H1 (cell line): Measurements from ENCODE around the gene STX16. TPM values are rescaled to one million over a fixed set of nuclear protein-coding genes. Genes with fewer than 3 reads are reported as not detected.

ENCODE experiments used
- CTCF ChIA-PET: fragments of 300-600 bp; sonication (Branson Sonifier 250); formaldehyde crosslinking; loops from one replicate; lab custom pipeline; 2021; ENCODE audit not compliant: partially characterized antibody; lab: Charles Lee
- POLR2A ChIA-PET: fragments of 300-600 bp; sonication (Branson Sonifier 250); formaldehyde crosslinking; loops from one replicate; lab custom pipeline; 2021; ENCODE audit warnings: inconsistent platforms; ENCODE audit not compliant: partially characterized antibody; lab: Charles Lee
- DNase-seq, 2 experiments: peaks; one replicate each; pipeline versions ENCODE4 v3.0.0 to v3.0.0-alpha.2; 2010 to 2022; ENCODE audit warnings: low spot score in 2 of 2, low read depth in 1 of 2, mixed read lengths in 1 of 2
- FAIRE-seq: peaks from 2 replicates; lab custom pipeline; 2011; peaks lifted over from hg19 to GRCh38; lab: Jason Lieb, UNC
- H2AFZ ChIP-seq: 2 replicates; pipeline ENCODE4 v1.8.1; 2012; ENCODE audit warnings: low read length, inconsistent platforms
- H2AK5ac ChIP-seq: 2 replicates; pipeline ENCODE4 v1.6.1; 2013; ENCODE audit warnings: low read depth, low read length
- H2BK120ac ChIP-seq: replicated peaks from 2 replicates; pipeline ENCODE3; 2013; ENCODE audit warnings: low read depth, low read length, inconsistent platforms
- H2BK12ac ChIP-seq: 2 replicates; pipeline ENCODE4 v1.6.1; 2013; ENCODE audit warnings: low read depth, low read length
- H2BK15ac ChIP-seq: 2 replicates; pipeline ENCODE4 v1.6.1; 2013; ENCODE audit warnings: low read length
- H2BK20ac ChIP-seq: 2 replicates; pipeline ENCODE4 v1.6.1; 2013; ENCODE audit warnings: low read length
- H2BK5ac ChIP-seq: 2 replicates; pipeline ENCODE4 v1.6.1; 2013; ENCODE audit warnings: low read depth, low read length
- H3K14ac ChIP-seq: 2 replicates; pipeline ENCODE4 v1.6.1; 2013; ENCODE audit warnings: inconsistent platforms; ENCODE audit not compliant: insufficient read length
- H3K18ac ChIP-seq: 2 replicates; pipeline ENCODE4 v1.6.1; 2013; ENCODE audit warnings: low read length; ENCODE audit errors: extremely low read depth
- H3K23ac ChIP-seq: 2 replicates; pipeline ENCODE4 v1.6.1; 2013; ENCODE audit warnings: inconsistent platforms; ENCODE audit not compliant: insufficient read length
- H3K23me2 ChIP-seq: 2 replicates; pipeline ENCODE4 v1.6.1; 2013; ENCODE audit warnings: low read depth, low read length
- H3K27ac ChIP-seq: 2 replicates; pipeline ENCODE4 v1.6.1; 2011; ENCODE audit warnings: low read depth, low read length, inconsistent platforms
- H3K27me3 ChIP-seq, 4 experiments: replicated peaks in 1 of 4; 1 replicate in 1 of 4; 2 replicates in 3 of 4; pipeline versions ENCODE4 v1.6.1 to v1.8.1; 2011 to 2013; ENCODE audit warnings: low read length in 3 of 4, mild to moderate bottlenecking in 3 of 4, inconsistent platforms in 2 of 4, mixed read lengths in 2 of 4, moderate library complexity in 1 of 4; ENCODE audit not compliant: control insufficient read depth in 3 of 4, insufficient read depth in 3 of 4; ENCODE audit errors: extremely low read depth in 1 of 4
- H3K36me3 ChIP-seq, 4 experiments: 2 replicates each; pipeline versions ENCODE4 v1.6.1 to v1.8.1; 2011 to 2013; ENCODE audit warnings: mild to moderate bottlenecking in 4 of 4, low read length in 3 of 4, moderate library complexity in 2 of 4, control low read depth in 1 of 4, inconsistent platforms in 1 of 4; ENCODE audit not compliant: insufficient read depth in 4 of 4, control insufficient read depth in 2 of 4
- H3K4ac ChIP-seq: replicated peaks from 2 replicates; pipeline ENCODE3; 2013; ENCODE audit warnings: low read length, low read depth, mixed read lengths, inconsistent platforms; ENCODE audit not compliant: insufficient read length
- H3K4me1 ChIP-seq, 4 experiments: replicated peaks in 1 of 4; 1 replicate in 1 of 4; 2 replicates in 3 of 4; pipeline versions ENCODE4 v1.6.1 to v1.8.1; 2011 to 2013; ENCODE audit warnings: low read length in 3 of 4, inconsistent platforms in 2 of 4, mixed read lengths in 1 of 4; ENCODE audit not compliant: insufficient read depth in 4 of 4, control insufficient read depth in 3 of 4
- H3K4me2 ChIP-seq, 2 experiments: 2 replicates each; pipeline versions ENCODE4 v1.6.1 to v1.8.1; 2011 to 2013; ENCODE audit warnings: low read depth in 2 of 2, low read length in 2 of 2, control low read depth in 1 of 2, inconsistent platforms in 1 of 2, mild to moderate bottlenecking in 1 of 2; ENCODE audit not compliant: insufficient read depth in 1 of 2
- H3K4me3 ChIP-seq, 4 experiments: fragments of 200-600, 300-600 bp in 1 of 4; sonication (generic), shearing (Covaris generic), sonication (Bioruptor Twin) in 1 of 4; 2 replicates each; pipeline versions ENCODE4 v1.5.1 to v1.8.1; 2011 to 2016; ENCODE audit warnings: low read length in 4 of 4, low read depth in 3 of 4, control low read depth in 2 of 4, inconsistent platforms in 2 of 4, mild to moderate bottlenecking in 2 of 4, mixed read lengths in 1 of 4, moderate library complexity in 1 of 4; ENCODE audit not compliant: insufficient read depth in 2 of 4; ENCODE audit errors: extremely low read depth in 1 of 4
- H3K56ac ChIP-seq: replicated peaks from 2 replicates; pipeline ENCODE3; 2013; ENCODE audit warnings: low read depth, mild to moderate bottlenecking, mixed read lengths, low read length, inconsistent platforms; ENCODE audit not compliant: insufficient read length
- H3K79me1 ChIP-seq: 2 replicates; pipeline ENCODE4 v1.6.1; 2013; ENCODE audit warnings: low read depth, low read length, control low read depth
- H3K79me2 ChIP-seq, 2 experiments: 2 replicates each; pipeline versions ENCODE4 v1.6.1 to v1.8.1; 2012 to 2013; ENCODE audit warnings: low read length in 2 of 2, mild to moderate bottlenecking in 2 of 2, inconsistent platforms in 1 of 2; ENCODE audit not compliant: insufficient read depth in 2 of 2, control insufficient read depth in 1 of 2
- H3K9ac ChIP-seq, 4 experiments: replicated peaks in 1 of 4; 1 replicate in 1 of 4; 2 replicates in 3 of 4; pipeline versions ENCODE4 v1.6.1 to v1.8.1; 2011 to 2013; ENCODE audit warnings: low read depth in 3 of 4, low read length in 3 of 4, control low read depth in 2 of 4, mild to moderate bottlenecking in 2 of 4, moderate library complexity in 2 of 4, inconsistent platforms in 1 of 4; ENCODE audit errors: extremely low read depth in 1 of 4
- H3K9me3 ChIP-seq, 2 experiments: 2 replicates each; pipeline versions ENCODE4 v1.6.1 to v1.8.1; 2012 to 2013; ENCODE audit warnings: mild to moderate bottlenecking in 2 of 2, moderate library complexity in 2 of 2, control low read depth in 1 of 2, inconsistent platforms in 1 of 2, low read depth in 1 of 2, low read length in 1 of 2, mixed read lengths in 1 of 2; ENCODE audit not compliant: insufficient read depth in 2 of 2
- H4K20me1 ChIP-seq, 2 experiments: replicated peaks in 1 of 2; 2 replicates each; pipeline versions ENCODE3 to v1.8.1; 2011 to 2013; ENCODE audit warnings: inconsistent platforms in 2 of 2, low read length in 2 of 2, mild to moderate bottlenecking in 1 of 2; ENCODE audit not compliant: insufficient read depth in 2 of 2, control insufficient read depth in 1 of 2
- H4K5ac ChIP-seq: 2 replicates; pipeline ENCODE4 v1.6.1; 2013; ENCODE audit warnings: low read length, low read depth, mixed read lengths, inconsistent platforms; ENCODE audit not compliant: insufficient read length
- H4K8ac ChIP-seq: 2 replicates; pipeline ENCODE4 v1.8.0; 2013; ENCODE audit warnings: mild to moderate bottlenecking, moderate library complexity, low read length, inconsistent platforms; ENCODE audit not compliant: insufficient read depth; ENCODE audit errors: extremely low read depth
- H4K91ac ChIP-seq: replicated peaks from 2 replicates; pipeline ENCODE3; 2013; ENCODE audit warnings: low read length, mixed read lengths, inconsistent platforms; ENCODE audit not compliant: insufficient read length
- RAD21 ChIP-seq, 2 experiments: IDR thresholded peaks in 1 of 2; conservative IDR thresholded peaks in 1 of 2; 2 replicates each; pipeline ENCODE4 v1.6.1; 2011; ENCODE audit warnings: low read depth in 2 of 2, low read length in 2 of 2, improper control_type of control experiment in 1 of 2, inconsistent platforms in 1 of 2, mild to moderate bottlenecking in 1 of 2, moderate library complexity in 1 of 2
- TEAD4 ChIP-seq: IDR thresholded peaks from 2 replicates; pipeline ENCODE4 v1.6.1; 2012; ENCODE audit warnings: low read depth, low read length, inconsistent platforms, mixed read lengths
- WGBS, 2 experiments: shearing (Covaris generic) in 1 of 2; methylation state at CpG; one replicate each; pipeline versions ENCODE4 v1.1.6 to v1.1.7; 2013 to 2015; ENCODE audit warnings: low lambda C conversion rate in 2 of 2, mixed read lengths in 2 of 2, inconsistent platforms in 1 of 2, low coverage in 1 of 2, missing lambda C conversion rate in 1 of 2; ENCODE audit not compliant: insufficient replicate concordance in 2 of 2, insufficient coverage in 1 of 2, insufficient read length in 1 of 2; ENCODE audit errors: extremely low coverage in 1 of 2, missing lambda C conversion rate in 1 of 2; 5-methylcytosine and 5-hydroxymethylcytosine counted together
- polyA plus RNA-seq, 7 experiments: library from polyadenylated mRNA; depleted of rRNA in 3 of 7; stranded (reverse) in 5 of 7; unstranded in 2 of 7; fragments of >200 nt in 5 of 7; fragments of 200-250 nt in 2 of 7; gene quantifications; 1 replicate in 5 of 7; 2 replicates in 1 of 7; 4 replicates in 1 of 7; pipeline versions ENCODE4 v1.2.1 to v1.2.3, GENCODE V29; 2011 to 2013; ENCODE audit warnings: missing spikeins in 2 of 7, mixed read lengths in 2 of 7
- total RNA-seq: library from RNA; stranded (reverse); fragmentation: NEBNext Ultra II Directional; extraction: Animal tissue kit (Norgen Biotek cat#: 25700); gene quantifications from 2 replicates; pipeline ENCODE4 v1.2.1, GENCODE V29; 2021
- TF ChIP-seq, protein P1 (sequence below), 3 experiments: IDR thresholded peaks; 1 replicate in 2 of 3; 2 replicates in 1 of 3; pipeline versions ENCODE4 v1.5.1 to v1.6.1; 2011; ENCODE audit warnings: low read length in 3 of 3, mild to moderate bottlenecking in 3 of 3, inconsistent platforms in 2 of 3, low read depth in 1 of 3, moderate library complexity in 1 of 3; ENCODE audit not compliant: insufficient read depth in 1 of 3; ENCODE audit errors: control extremely low read depth in 1 of 3

STX16 gene
- total and polyA plus RNA-seq, 2 of the 8 experiments (the other 6 are each of a cell fraction or from before 2014, with no cell fraction given) = 45.2 to 61.6 TPM

DNA sequence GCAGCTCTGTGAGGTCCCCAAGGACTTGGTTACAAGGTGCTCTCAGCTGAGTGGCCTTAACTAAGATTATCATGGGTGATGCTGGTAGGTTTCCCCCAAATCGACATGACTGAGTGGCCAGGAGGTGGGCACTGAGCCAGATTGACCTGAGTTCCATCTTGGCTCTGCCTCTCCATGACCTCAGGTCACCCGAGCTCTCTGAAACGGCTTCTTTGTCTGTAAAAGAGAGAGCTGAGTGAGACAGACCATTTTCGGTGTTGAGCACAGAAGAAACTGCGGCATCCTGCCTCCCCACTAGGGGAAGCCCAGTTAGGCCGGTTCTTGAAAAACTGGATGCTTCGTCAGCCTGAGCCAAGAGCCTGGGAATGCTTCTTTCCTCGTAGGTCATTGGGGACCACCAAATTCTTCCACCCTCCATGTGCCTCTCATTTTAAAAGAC is 14.1 kb upstream of the STX16 start:
- 78% methylated on average over 8 of the region's 8 CpGs; no CpG with 5 or more reads in 1 of the 2 experiments for WGBS, 2 experiments
- 0 out of 2 replicates have a peak overlapping the region, but pooled peaks have one; percentile 9 for H2BK20ac ChIP-seq
- H3K4me1 ChIP-seq = peaks cover 0 to 2% (median 0%) of the 10 kb centered on the region in 4 experiments; a peak in 1 of 7 replicates
- H4K5ac ChIP-seq = no peak overlapping the region
- no peak overlapping the region for H3K4me2 ChIP-seq
- H3K9ac ChIP-seq = 0 out of 7 replicates have a peak overlapping the region, but pooled peaks of 1 of the 4 experiments have one; percentile 15
- H2BK15ac ChIP-seq = no peak overlapping the region
- DNase-seq (no peak), FAIRE-seq (no peak)
- H3K14ac ChIP-seq = no peak overlapping the region
- H3K27me3 ChIP-seq = no peaks in the 10 kb centered on the region; a peak in 1 of 7 replicates
- no peak overlapping the region for H3K4ac ChIP-seq
- no peak overlapping the region for H2BK5ac ChIP-seq
- H3K56ac ChIP-seq = no peak overlapping the region
- ChIA-PET POLR2A (interaction anchor here (0.8 to 1.7 kb wide), 6 partner anchors 11 to 54 kb away, joined by 3 to 5 read pairs (median 3); no protein-coding TSS in a partner anchor), CTCF (interaction anchor here (0.9 to 1.9 kb wide), 13 partner anchors 10 to 156 kb away, joined by 3 to 7 read pairs (median 3); partner anchors contain the start of gene STX16)
- H3K4me3 ChIP-seq = no peak overlapping the region
- H3K79me2 ChIP-seq = no peaks in the 10 kb centered on the region
- H2BK120ac ChIP-seq = no peak overlapping the region
- H3K23me2 ChIP-seq = no peaks in the 10 kb centered on the region
- H3K79me1 ChIP-seq = no peaks in the 10 kb centered on the region
- H3K23ac ChIP-seq = no peak overlapping the region
- no peak overlapping the region for H4K8ac ChIP-seq
- no peaks in the 10 kb centered on the region for H3K36me3 ChIP-seq
- H2AK5ac ChIP-seq = peak overlapping the region; percentile 78; the same call in 1 of the 2 replicates
- H2BK12ac ChIP-seq = peak overlapping the region; percentile 68; the same call in 1 of the 2 replicates
- no peak overlapping the region for H3K18ac ChIP-seq
- no peak overlapping the region for H2AFZ ChIP-seq
- H3K27ac ChIP-seq = no peak overlapping the region
- H4K20me1 ChIP-seq = no peaks in the 10 kb centered on the region
- no peak overlapping the region for H4K91ac ChIP-seq
- no peaks in the 10 kb centered on the region for H3K9me3 ChIP-seq
- TF ChIP-seq, protein P1, sequence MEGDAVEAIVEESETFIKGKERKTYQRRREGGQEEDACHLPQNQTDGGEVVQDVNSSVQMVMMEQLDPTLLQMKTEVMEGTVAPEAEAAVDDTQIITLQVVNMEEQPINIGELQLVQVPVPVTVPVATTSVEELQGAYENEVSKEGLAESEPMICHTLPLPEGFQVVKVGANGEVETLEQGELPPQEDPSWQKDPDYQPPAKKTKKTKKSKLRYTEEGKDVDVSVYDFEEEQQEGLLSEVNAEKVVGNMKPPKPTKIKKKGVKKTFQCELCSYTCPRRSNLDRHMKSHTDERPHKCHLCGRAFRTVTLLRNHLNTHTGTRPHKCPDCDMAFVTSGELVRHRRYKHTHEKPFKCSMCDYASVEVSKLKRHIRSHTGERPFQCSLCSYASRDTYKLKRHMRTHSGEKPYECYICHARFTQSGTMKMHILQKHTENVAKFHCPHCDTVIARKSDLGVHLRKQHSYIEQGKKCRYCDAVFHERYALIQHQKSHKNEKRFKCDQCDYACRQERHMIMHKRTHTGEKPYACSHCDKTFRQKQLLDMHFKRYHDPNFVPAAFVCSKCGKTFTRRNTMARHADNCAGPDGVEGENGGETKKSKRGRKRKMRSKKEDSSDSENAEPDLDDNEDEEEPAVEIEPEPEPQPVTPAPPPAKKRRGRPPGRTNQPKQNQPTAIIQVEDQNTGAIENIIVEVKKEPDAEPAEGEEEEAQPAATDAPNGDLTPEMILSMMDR (IDR thresholded peaks at IDR 0.05; ENCODE audit: control extremely low read depth in 1 of 3, insufficient read depth in 1 of 3, low read depth in 1 of 3, low read length in 3 of 3) = peak in 2 of 3 experiments; percentile 26 to 54; a peak in 3 of 4 replicates
- TF ChIP-seq RAD21 (IDR thresholded peaks at IDR 0.05 in 1 of 2, conservative IDR thresholded peaks at IDR 0.05 in 1 of 2; ENCODE audit: low read depth in 2 of 2, low read length in 2 of 2) = peak; percentile 26 to 34; a peak in 2 of 4 replicates
- no peak for TF ChIP-seq TEAD4
